GM23338 (cell line): ENCODE data around the gene ULK3. TPM values are rescaled to one million over a fixed set of nuclear protein-coding genes. Genes with fewer than 3 reads are reported as not detected.

Experiments used
- ATAC-seq: fragments of 200-7000 bp; cut with Tn5 transposase; 3 replicates; pipeline ENCODE4 v1.9.1; 2020
- DNase-seq: peaks from one replicate; pipeline ENCODE4 v3.0.0-alpha.2; 2015; ENCODE audit warnings: low spot score
- H2AFZ ChIP-seq: fragments of 200-600 bp; sonication (generic); 2 replicates; pipeline ENCODE4 v1.8.0; 2016; ENCODE audit warnings: antibody characterized with exemption, mild to moderate bottlenecking, moderate library complexity
- H3F3A ChIP-seq: fragments of 200-600 bp; sonication (generic); replicated peaks from 2 replicates; pipeline ENCODE4 v1.8.0; 2017; ENCODE audit warnings: antibody characterized with exemption, mixed run types, low read depth
- H3K27ac ChIP-seq: fragments of 200-600 bp; sonication (generic); 2 replicates; pipeline ENCODE4 v1.6.1; 2016; ENCODE audit warnings: low read depth
- H3K27me3 ChIP-seq: fragments of 200-600 bp; sonication (generic); 2 replicates; pipeline ENCODE4 v1.8.0; 2016; ENCODE audit warnings: mild to moderate bottlenecking, mixed run types, moderate library complexity; ENCODE audit not compliant: insufficient read depth
- H3K36me3 ChIP-seq: fragments of 200-600 bp; sonication (generic); 2 replicates; pipeline ENCODE4 v1.8.0; 2016; ENCODE audit warnings: mild to moderate bottlenecking; ENCODE audit not compliant: insufficient read depth
- H3K4me1 ChIP-seq: fragments of 200-600 bp; sonication (generic); 2 replicates; pipeline ENCODE4 v1.8.0; 2016; ENCODE audit warnings: mild to moderate bottlenecking, moderate library complexity; ENCODE audit not compliant: insufficient read depth
- H3K4me2 ChIP-seq: fragments of 200-600 bp; sonication (generic); 2 replicates; pipeline ENCODE4 v1.7.1; 2017; ENCODE audit warnings: mixed run types
- H3K4me3 ChIP-seq: fragments of 200-600 bp; sonication (generic); 2 replicates; pipeline ENCODE4 v1.6.1; 2016; ENCODE audit warnings: mixed run types
- H3K79me2 ChIP-seq: fragments of 200-600 bp; sonication (generic); replicated peaks from 2 replicates; pipeline ENCODE4 v1.8.0; 2017; ENCODE audit warnings: mild to moderate bottlenecking; ENCODE audit not compliant: insufficient read depth
- H3K9me2 ChIP-seq: fragments of 200-600 bp; sonication (generic); 2 replicates; pipeline ENCODE4 v1.8.0; 2017; ENCODE audit not compliant: insufficient read depth
- H4K20me1 ChIP-seq: fragments of 200-600 bp; sonication (generic); replicated peaks from 2 replicates; pipeline ENCODE4 v1.8.0; 2017; ENCODE audit warnings: mild to moderate bottlenecking; ENCODE audit not compliant: insufficient read depth
- H3K27ac Mint-ChIP-seq: 2 replicates; pipeline ENCODE4 v1.8.0; 2020; ENCODE audit warnings: inconsistent platforms, mild to moderate bottlenecking, moderate library complexity, mixed read lengths
- H3K27me3 Mint-ChIP-seq: 3 replicates; pipeline ENCODE4 v1.8.0; 2022; ENCODE audit warnings: low read depth, mild to moderate bottlenecking, moderate library complexity, mixed read lengths, inconsistent platforms; ENCODE audit not compliant: insufficient read depth, poor library complexity
- H3K36me3 Mint-ChIP-seq: 3 replicates; pipeline ENCODE4 v1.8.0; 2021; ENCODE audit warnings: low read depth, mild to moderate bottlenecking, inconsistent platforms, moderate library complexity, mixed read lengths
- H3K4me1 Mint-ChIP-seq: 3 replicates; pipeline ENCODE4 v1.8.0; 2020; ENCODE audit warnings: mild to moderate bottlenecking, inconsistent platforms, mixed read lengths
- H3K4me3 Mint-ChIP-seq: 3 replicates; pipeline ENCODE4 v1.8.0; 2021; ENCODE audit warnings: moderate library complexity, mild to moderate bottlenecking, inconsistent platforms, mixed read lengths
- H3K9me3 Mint-ChIP-seq: 3 replicates; pipeline ENCODE4 v1.8.0; 2020; ENCODE audit warnings: moderate library complexity, mild to moderate bottlenecking, inconsistent platforms, mixed read lengths
- CREB1 ChIP-seq: fragments of 250-450 bp; sonication (Bioruptor Pico); IDR thresholded peaks from 2 replicates; pipeline ENCODE4 v1.5.0; 2020; ENCODE audit warnings: low read depth, mild to moderate bottlenecking, moderate library complexity
- ETS1 ChIP-seq: IDR thresholded peaks from 2 replicates; pipeline ENCODE4 v1.6.1; 2016; ENCODE audit warnings: antibody characterized with exemption
- EZH2 ChIP-seq: fragments of 200-600 bp; sonication (generic); IDR thresholded peaks from one replicate; pipeline ENCODE4 v1.8.0; 2017; ENCODE audit warnings: antibody characterized with exemption, mild to moderate bottlenecking, low read depth; ENCODE audit not compliant: unreplicated experiment
- EZH2phosphoT487 ChIP-seq: fragments of 200-600 bp; sonication (generic); IDR thresholded peaks from one replicate; pipeline ENCODE4 v1.8.1; 2018; ENCODE audit warnings: antibody characterized with exemption; ENCODE audit not compliant: unreplicated experiment
- JUNB ChIP-seq: IDR thresholded peaks from one replicate; pipeline ENCODE4 v1.6.1; 2016; ENCODE audit warnings: antibody characterized with exemption; ENCODE audit not compliant: unreplicated experiment
- NANOG ChIP-seq: IDR thresholded peaks from 2 replicates; pipeline ENCODE4 v1.6.1; 2016; ENCODE audit warnings: antibody characterized with exemption, borderline replicate concordance
- POLR2AphosphoS5 ChIP-seq: IDR thresholded peaks from 2 replicates; pipeline ENCODE4 v1.6.1; 2016; ENCODE audit warnings: antibody characterized with exemption, low read depth
- STAT1 ChIP-seq: IDR thresholded peaks from one replicate; pipeline ENCODE4 v1.6.1; 2016; ENCODE audit warnings: antibody characterized with exemption; ENCODE audit not compliant: unreplicated experiment
- ZNF114 ChIP-seq: fragments of 250-450 bp; sonication (Bioruptor Pico); IDR thresholded peaks from 2 replicates; pipeline ENCODE4 v1.5.0; 2020; ENCODE audit warnings: mild to moderate bottlenecking, moderate library complexity
- ZNF331 ChIP-seq: fragments of 250-450 bp; sonication (Bioruptor Pico); IDR thresholded peaks from 2 replicates; pipeline ENCODE4 v1.5.0; 2020; ENCODE audit warnings: low read depth, mild to moderate bottlenecking, moderate library complexity
- polyA plus RNA-seq: library from polyadenylated mRNA; unstranded; fragments of >200 nt; fragmentation: Nextera tagmentation; extraction: Ambion mirVana; gene quantifications from 2 replicates; pipeline ENCODE4 v1.2.1, GENCODE V29; 2016
- total RNA-seq: library from RNA; depleted of rRNA; stranded (reverse); fragments of >200 nt; shearing (Covaris generic); gene quantifications from 2 replicates; pipeline ENCODE4 v1.2.3, GENCODE V29; 2014
- TF ChIP-seq, protein P1 (sequence below), 2 experiments: fragments of 200-600 bp in 1 of 2; sonication (generic) in 1 of 2; conservative IDR thresholded peaks; 2 replicates each; pipeline versions ENCODE4 v1.5.1 to v1.6.1; 2016 to 2017; ENCODE audit warnings: antibody characterized with exemption in 2 of 2, low read depth in 2 of 2, mild to moderate bottlenecking in 2 of 2, moderate library complexity in 1 of 2
- TF ChIP-seq, protein P2 (sequence below): fragments of 250-450 bp; sonication (Bioruptor Pico); IDR thresholded peaks from 2 replicates; pipeline ENCODE4 v1.5.0; 2020; ENCODE audit warnings: mild to moderate bottlenecking, moderate library complexity
- TF ChIP-seq, protein P3 (sequence below): IDR thresholded peaks from one replicate; pipeline ENCODE4 v1.6.1; 2018; ENCODE audit warnings: antibody characterized with exemption; ENCODE audit not compliant: unreplicated experiment

ULK3 gene
- total and polyA plus RNA-seq, 2 experiments from 2014 or later = 20.3 to 35.4 TPM

GRCh38 chr15:74830868-74831267, 12.1 kb downstream of the ULK3 start:
- Histone ChIP-seq H4K20me1 (no peaks in the 10 kb centered on the region), H3K4me1 (peaks cover 7% of the 10 kb centered on the region; the same call in 1 of the 2 replicates), H3F3A (peaks cover 7% of the 10 kb centered on the region), H3K27ac (no peak overlapping the region), H3K79me2 (no peaks in the 10 kb centered on the region), H3K9me2 (no peaks in the 10 kb centered on the region), H2AFZ (no peak overlapping the region), H3K27me3 (peaks cover 21% of the 10 kb centered on the region), H3K4me3 (no peak overlapping the region), H3K36me3 (no peaks in the 10 kb centered on the region), H3K4me2 (no peak overlapping the region)
- TF ChIP-seq ETS1 (no peak), ZNF114 (CRISPR knock-in tag) (no peak), EZH2 (no peak), ZNF331 (CRISPR knock-in tag) (no peak), CREB1 (no peak), EZH2phosphoT487 (no peak), NANOG (no peak), STAT1 (no peak), JUNB (no peak), POLR2AphosphoS5 (no peak)
- TF ChIP-seq, protein P1, sequence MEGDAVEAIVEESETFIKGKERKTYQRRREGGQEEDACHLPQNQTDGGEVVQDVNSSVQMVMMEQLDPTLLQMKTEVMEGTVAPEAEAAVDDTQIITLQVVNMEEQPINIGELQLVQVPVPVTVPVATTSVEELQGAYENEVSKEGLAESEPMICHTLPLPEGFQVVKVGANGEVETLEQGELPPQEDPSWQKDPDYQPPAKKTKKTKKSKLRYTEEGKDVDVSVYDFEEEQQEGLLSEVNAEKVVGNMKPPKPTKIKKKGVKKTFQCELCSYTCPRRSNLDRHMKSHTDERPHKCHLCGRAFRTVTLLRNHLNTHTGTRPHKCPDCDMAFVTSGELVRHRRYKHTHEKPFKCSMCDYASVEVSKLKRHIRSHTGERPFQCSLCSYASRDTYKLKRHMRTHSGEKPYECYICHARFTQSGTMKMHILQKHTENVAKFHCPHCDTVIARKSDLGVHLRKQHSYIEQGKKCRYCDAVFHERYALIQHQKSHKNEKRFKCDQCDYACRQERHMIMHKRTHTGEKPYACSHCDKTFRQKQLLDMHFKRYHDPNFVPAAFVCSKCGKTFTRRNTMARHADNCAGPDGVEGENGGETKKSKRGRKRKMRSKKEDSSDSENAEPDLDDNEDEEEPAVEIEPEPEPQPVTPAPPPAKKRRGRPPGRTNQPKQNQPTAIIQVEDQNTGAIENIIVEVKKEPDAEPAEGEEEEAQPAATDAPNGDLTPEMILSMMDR (conservative IDR thresholded peaks at IDR 0.05; ENCODE audit: low read depth in 2 of 2) = no peak
- TF ChIP-seq, protein P2, sequence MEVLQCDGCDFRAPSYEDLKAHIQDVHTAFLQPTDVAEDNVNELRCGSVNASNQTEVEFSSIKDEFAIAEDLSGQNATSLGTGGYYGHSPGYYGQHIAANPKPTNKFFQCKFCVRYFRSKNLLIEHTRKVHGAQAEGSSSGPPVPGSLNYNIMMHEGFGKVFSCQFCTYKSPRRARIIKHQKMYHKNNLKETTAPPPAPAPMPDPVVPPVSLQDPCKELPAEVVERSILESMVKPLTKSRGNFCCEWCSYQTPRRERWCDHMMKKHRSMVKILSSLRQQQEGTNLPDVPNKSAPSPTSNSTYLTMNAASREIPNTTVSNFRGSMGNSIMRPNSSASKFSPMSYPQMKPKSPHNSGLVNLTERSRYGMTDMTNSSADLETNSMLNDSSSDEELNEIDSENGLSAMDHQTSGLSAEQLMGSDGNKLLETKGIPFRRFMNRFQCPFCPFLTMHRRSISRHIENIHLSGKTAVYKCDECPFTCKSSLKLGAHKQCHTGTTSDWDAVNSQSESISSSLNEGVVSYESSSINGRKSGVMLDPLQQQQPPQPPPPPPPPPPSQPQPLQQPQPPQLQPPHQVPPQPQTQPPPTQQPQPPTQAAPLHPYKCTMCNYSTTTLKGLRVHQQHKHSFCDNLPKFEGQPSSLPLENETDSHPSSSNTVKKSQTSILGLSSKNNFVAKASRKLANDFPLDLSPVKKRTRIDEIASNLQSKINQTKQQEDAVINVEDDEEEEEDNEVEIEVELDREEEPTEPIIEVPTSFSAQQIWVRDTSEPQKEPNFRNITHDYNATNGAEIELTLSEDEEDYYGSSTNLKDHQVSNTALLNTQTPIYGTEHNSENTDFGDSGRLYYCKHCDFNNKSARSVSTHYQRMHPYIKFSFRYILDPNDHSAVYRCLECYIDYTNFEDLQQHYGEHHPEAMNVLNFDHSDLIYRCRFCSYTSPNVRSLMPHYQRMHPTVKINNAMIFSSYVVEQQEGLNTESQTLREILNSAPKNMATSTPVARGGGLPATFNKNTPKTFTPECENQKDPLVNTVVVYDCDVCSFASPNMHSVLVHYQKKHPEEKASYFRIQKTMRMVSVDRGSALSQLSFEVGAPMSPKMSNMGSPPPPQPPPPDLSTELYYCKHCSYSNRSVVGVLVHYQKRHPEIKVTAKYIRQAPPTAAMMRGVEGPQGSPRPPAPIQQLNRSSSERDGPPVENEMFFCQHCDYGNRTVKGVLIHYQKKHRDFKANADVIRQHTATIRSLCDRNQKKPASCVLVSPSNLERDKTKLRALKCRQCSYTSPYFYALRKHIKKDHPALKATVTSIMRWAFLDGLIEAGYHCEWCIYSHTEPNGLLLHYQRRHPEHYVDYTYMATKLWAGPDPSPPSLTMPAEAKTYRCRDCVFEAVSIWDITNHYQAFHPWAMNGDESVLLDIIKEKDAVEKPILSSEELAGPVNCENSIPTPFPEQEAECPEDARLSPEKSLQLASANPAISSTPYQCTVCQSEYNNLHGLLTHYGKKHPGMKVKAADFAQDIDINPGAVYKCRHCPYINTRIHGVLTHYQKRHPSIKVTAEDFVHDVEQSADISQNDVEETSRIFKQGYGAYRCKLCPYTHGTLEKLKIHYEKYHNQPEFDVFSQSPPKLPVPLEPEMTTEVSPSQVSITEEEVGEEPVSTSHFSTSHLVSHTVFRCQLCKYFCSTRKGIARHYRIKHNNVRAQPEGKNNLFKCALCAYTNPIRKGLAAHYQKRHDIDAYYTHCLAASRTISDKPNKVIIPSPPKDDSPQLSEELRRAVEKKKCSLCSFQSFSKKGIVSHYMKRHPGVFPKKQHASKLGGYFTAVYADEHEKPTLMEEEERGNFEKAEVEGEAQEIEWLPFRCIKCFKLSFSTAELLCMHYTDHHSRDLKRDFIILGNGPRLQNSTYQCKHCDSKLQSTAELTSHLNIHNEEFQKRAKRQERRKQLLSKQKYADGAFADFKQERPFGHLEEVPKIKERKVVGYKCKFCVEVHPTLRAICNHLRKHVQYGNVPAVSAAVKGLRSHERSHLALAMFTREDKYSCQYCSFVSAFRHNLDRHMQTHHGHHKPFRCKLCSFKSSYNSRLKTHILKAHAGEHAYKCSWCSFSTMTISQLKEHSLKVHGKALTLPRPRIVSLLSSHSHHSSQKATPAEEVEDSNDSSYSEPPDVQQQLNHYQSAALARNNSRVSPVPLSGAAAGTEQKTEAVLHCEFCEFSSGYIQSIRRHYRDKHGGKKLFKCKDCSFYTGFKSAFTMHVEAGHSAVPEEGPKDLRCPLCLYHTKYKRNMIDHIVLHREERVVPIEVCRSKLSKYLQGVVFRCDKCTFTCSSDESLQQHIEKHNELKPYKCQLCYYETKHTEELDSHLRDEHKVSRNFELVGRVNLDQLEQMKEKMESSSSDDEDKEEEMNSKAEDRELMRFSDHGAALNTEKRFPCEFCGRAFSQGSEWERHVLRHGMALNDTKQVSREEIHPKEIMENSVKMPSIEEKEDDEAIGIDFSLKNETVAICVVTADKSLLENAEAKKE = no peak
- TF ChIP-seq, protein P3, sequence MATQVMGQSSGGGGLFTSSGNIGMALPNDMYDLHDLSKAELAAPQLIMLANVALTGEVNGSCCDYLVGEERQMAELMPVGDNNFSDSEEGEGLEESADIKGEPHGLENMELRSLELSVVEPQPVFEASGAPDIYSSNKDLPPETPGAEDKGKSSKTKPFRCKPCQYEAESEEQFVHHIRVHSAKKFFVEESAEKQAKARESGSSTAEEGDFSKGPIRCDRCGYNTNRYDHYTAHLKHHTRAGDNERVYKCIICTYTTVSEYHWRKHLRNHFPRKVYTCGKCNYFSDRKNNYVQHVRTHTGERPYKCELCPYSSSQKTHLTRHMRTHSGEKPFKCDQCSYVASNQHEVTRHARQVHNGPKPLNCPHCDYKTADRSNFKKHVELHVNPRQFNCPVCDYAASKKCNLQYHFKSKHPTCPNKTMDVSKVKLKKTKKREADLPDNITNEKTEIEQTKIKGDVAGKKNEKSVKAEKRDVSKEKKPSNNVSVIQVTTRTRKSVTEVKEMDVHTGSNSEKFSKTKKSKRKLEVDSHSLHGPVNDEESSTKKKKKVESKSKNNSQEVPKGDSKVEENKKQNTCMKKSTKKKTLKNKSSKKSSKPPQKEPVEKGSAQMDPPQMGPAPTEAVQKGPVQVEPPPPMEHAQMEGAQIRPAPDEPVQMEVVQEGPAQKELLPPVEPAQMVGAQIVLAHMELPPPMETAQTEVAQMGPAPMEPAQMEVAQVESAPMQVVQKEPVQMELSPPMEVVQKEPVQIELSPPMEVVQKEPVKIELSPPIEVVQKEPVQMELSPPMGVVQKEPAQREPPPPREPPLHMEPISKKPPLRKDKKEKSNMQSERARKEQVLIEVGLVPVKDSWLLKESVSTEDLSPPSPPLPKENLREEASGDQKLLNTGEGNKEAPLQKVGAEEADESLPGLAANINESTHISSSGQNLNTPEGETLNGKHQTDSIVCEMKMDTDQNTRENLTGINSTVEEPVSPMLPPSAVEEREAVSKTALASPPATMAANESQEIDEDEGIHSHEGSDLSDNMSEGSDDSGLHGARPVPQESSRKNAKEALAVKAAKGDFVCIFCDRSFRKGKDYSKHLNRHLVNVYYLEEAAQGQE = no peak
- ATAC-seq = no peak
- Mint-ChIP-seq H3K4me3 (no peak overlapping the region), H3K9me3 (no peaks in the 10 kb centered on the region; the same call in 2 of the 3 replicates), H3K4me1 (peaks cover 24% of the 10 kb centered on the region), H3K27ac (no peak overlapping the region), H3K27me3 (peaks cover 35% of the 10 kb centered on the region), H3K36me3 (peaks cover 7% of the 10 kb centered on the region; the same call in 2 of the 3 replicates)
- DNase-seq = no peak
